DMS53 (cell line): ENCODE results near the gene DLG4.

Source experiments
- DNase-seq: peaks from one replicate; lab custom pipeline; 2025; lab: John Stamatoyannopoulos, UW

The DLG4 gene

GRCh38 chr17:7229504-7229903, 9.9 kb upstream of the DLG4 start:
- DNase-seq, result no peak

- no peak for DNase-seq
Measured at GRCh38 chr17:7228920-7229319, 9.3 kb upstream of the DLG4 start.

- DNase-seq, result no peak
Measured at GRCh38 chr17:7226721-7227710, 7.4 kb upstream of the DLG4 start.

GRCh38 chr17:7225711-7226331, 6.2 kb upstream of the DLG4 start:
- no peak for DNase-seq

GRCh38 chr17:7224661-7225111, 5.0 kb upstream of the DLG4 start:
- no peak for DNase-seq

GRCh38 chr17:7224110-7224509, 4.5 kb upstream of the DLG4 start:
- no peak for DNase-seq

- no peak for DNase-seq
Measured at GRCh38 chr17:7223375-7223774, 3.7 kb upstream of the DLG4 start.

- no peak for DNase-seq
Measured at GRCh38 chr17:7222972-7223292, 3.3 kb upstream of the DLG4 start.

GRCh38 chr17:7222093-7222971, 2.7 kb upstream of the DLG4 start:
- no peak for DNase-seq

- no peak for DNase-seq
Measured at GRCh38 chr17:7221278-7222092, 1.8 kb upstream of the DLG4 start.

GRCh38 chr17:7220593-7221277, 1.1 kb upstream of the DLG4 start:
- DNase-seq, result peak; percentile 89

- no peak for DNase-seq
Measured at GRCh38 chr17:7219229-7219811, 316 bp downstream of the DLG4 start.

- DNase-seq, result no peak
Measured at GRCh38 chr17:7218758-7219157, 878 bp downstream of the DLG4 start.

GRCh38 chr17:7218166-7218565, 1.5 kb downstream of the DLG4 start:
- no peak for DNase-seq

- peak; percentile 74 for DNase-seq
Measured at GRCh38 chr17:7217113-7217987, 2.3 kb downstream of the DLG4 start.

GRCh38 chr17:7216242-7217112, 3.2 kb downstream of the DLG4 start:
- no peak for DNase-seq

GRCh38 chr17:7215652-7216180, 3.9 kb downstream of the DLG4 start:
- peak; percentile 49 for DNase-seq

GRCh38 chr17:7215136-7215638, 4.4 kb downstream of the DLG4 start:
- no peak for DNase-seq
